Measurements from ENCODE around the gene BRPF1.
"Not testable (repeated sequence)": the region's sequence is repeated elsewhere in the genome, so short reads cannot be mapped to it uniquely, and the experiment has no call there.

- TF ChIP-seq ETS1 (IDR thresholded peaks at IDR 0.05); POLR2AphosphoS5 (IDR thresholded peaks at IDR 0.05; ENCODE audit: low read depth); CTCF (conservative IDR thresholded peaks at IDR 0.05; ENCODE audit: low read depth in 2 of 2): not testable (repeated sequence)
Measured at GRCh38 chr3:9771007-9771406, 39.5 kb downstream of the BRPF1 start.
